Tibial artery (tissue), 4 donors: ENCODE data around the gene MAGI2.

Experiments
- DNase-seq, 2 donors: peaks; one replicate each; pipeline ENCODE4 v3.0.0-alpha.2; 2019
- H3K27ac ChIP-seq, 2 donors: fragments of 200-600 bp; sonication (generic) in 1 of 2; 1 replicate in 1 of 2; 2 replicates in 1 of 2; pipeline ENCODE4 v1.5.1; 2018 to 2019; ENCODE audit warnings: mild to moderate bottlenecking in 1 of 2
- H3K27me3 ChIP-seq, 2 donors: fragments of 200-600 bp; sonication (generic) in 1 of 2; one replicate each; pipeline versions ENCODE4 v1.5.1 to v1.6.0; 2016 to 2019
- H3K36me3 ChIP-seq, 3 donors: fragments of 200-600 bp; sonication (generic) in 2 of 3; one replicate each; pipeline ENCODE4 v1.5.1; 2016 to 2019; ENCODE audit warnings: mild to moderate bottlenecking in 2 of 3
- H3K4me1 ChIP-seq, 4 donors: fragments of 200-600 bp; sonication (generic) in 2 of 4; 1 replicate in 3 of 4; 2 replicates in 1 of 4; pipeline ENCODE4 v1.5.1; 2016 to 2019
- H3K4me3 ChIP-seq, 2 donors: fragments of 200-600 bp; sonication (generic) in 1 of 2; 1 replicate in 1 of 2; 2 replicates in 1 of 2; pipeline ENCODE4 v1.5.1; 2018 to 2019; ENCODE audit warnings: mild to moderate bottlenecking in 2 of 2
- H3K9me3 ChIP-seq, 3 donors: fragments of 200-600 bp; sonication (generic) in 1 of 3; one replicate each; pipeline ENCODE4 v1.5.1; 2016 to 2019
- CTCF ChIP-seq, 2 experiments: fragments of 200-600 bp in 1 of 2; fragments of 450-650 bp in 1 of 2; IDR thresholded peaks; one replicate each; pipeline ENCODE4 v1.5.1; 2017 to 2019; ENCODE audit warnings: antibody characterized with exemption in 2 of 2, mild to moderate bottlenecking in 1 of 2, moderate library complexity in 1 of 2
- intact Hi-C: fragments of 100-400 bp; cut with DNase I; formaldehyde crosslinking; loops from one replicate; pipeline ENCODE4 v1.15.0; 2023; ENCODE audit warnings: low total_unique reads

Gene MAGI2

GRCh38 chr7:79063019-79063698, 390.3 kb downstream of the MAGI2 start:
- DNase-seq, result no peak
- Histone ChIP-seq H3K27me3 (no peaks in the 10 kb centered on the region), H3K4me1 (no peaks in the 10 kb centered on the region), H3K36me3 (no peaks in the 10 kb centered on the region), H3K27ac (no peak overlapping the region), H3K4me3 (no peak overlapping the region), H3K9me3 (peaks cover 0 to 14% (median 0%) of the 10 kb centered on the region in 3 donors)
- intact Hi-C loops, result no loop called here
- TF ChIP-seq CTCF (IDR thresholded peaks at IDR 0.05), result no peak

- intact Hi-C loops, result no loop called here
- Histone ChIP-seq H3K27me3 (no peaks in the 10 kb centered on the region), H3K4me1 (peaks cover 0 to 5% (median 0%) of the 10 kb centered on the region in 4 donors), H3K27ac (no peak overlapping the region), H3K36me3 (no peaks in the 10 kb centered on the region), H3K4me3 (no peak overlapping the region), H3K9me3 (no peaks in the 10 kb centered on the region)
- no peak for DNase-seq
- TF ChIP-seq CTCF (IDR thresholded peaks at IDR 0.05), result no peak
Observed at GRCh38 chr7:79060498-79060897, 393.0 kb downstream of the MAGI2 start.

- intact Hi-C loops, result no loop called here
- no peak for DNase-seq
- Histone ChIP-seq H3K9me3 (no peaks in the 10 kb centered on the region), H3K4me3 (no peak overlapping the region), H3K4me1 (peaks cover 0 to 5% (median 0%) of the 10 kb centered on the region in 4 donors), H3K27me3 (no peaks in the 10 kb centered on the region), H3K36me3 (no peaks in the 10 kb centered on the region), H3K27ac (no peak overlapping the region)
- TF ChIP-seq CTCF (IDR thresholded peaks at IDR 0.05), result no peak
Observed at GRCh38 chr7:79055722-79056415, 397.6 kb downstream of the MAGI2 start.

- Histone ChIP-seq H3K4me3 (no peak overlapping the region), H3K4me1 (peaks cover 0 to 5% (median 0%) of the 10 kb centered on the region in 4 donors), H3K27me3 (no peaks in the 10 kb centered on the region), H3K9me3 (no peaks in the 10 kb centered on the region), H3K27ac (no peak overlapping the region), H3K36me3 (no peaks in the 10 kb centered on the region)
- no peak for DNase-seq
- no peak for TF ChIP-seq CTCF (IDR thresholded peaks at IDR 0.05)
- intact Hi-C loops, result no loop called here
Observed at GRCh38 chr7:79051915-79052314, 401.6 kb downstream of the MAGI2 start.

GRCh38 chr7:79050603-79051002, 402.9 kb downstream of the MAGI2 start:
- DNase-seq, result no peak
- Histone ChIP-seq H3K9me3 (no peaks in the 10 kb centered on the region), H3K4me3 (no peak overlapping the region), H3K4me1 (no peaks in the 10 kb centered on the region), H3K36me3 (no peaks in the 10 kb centered on the region), H3K27me3 (no peaks in the 10 kb centered on the region), H3K27ac (no peak overlapping the region)
- intact Hi-C loops, result no loop called here
- no peak for TF ChIP-seq CTCF (IDR thresholded peaks at IDR 0.05)
